ENCODE data around the gene POMGNT2.

Gene POMGNT2

DNA sequence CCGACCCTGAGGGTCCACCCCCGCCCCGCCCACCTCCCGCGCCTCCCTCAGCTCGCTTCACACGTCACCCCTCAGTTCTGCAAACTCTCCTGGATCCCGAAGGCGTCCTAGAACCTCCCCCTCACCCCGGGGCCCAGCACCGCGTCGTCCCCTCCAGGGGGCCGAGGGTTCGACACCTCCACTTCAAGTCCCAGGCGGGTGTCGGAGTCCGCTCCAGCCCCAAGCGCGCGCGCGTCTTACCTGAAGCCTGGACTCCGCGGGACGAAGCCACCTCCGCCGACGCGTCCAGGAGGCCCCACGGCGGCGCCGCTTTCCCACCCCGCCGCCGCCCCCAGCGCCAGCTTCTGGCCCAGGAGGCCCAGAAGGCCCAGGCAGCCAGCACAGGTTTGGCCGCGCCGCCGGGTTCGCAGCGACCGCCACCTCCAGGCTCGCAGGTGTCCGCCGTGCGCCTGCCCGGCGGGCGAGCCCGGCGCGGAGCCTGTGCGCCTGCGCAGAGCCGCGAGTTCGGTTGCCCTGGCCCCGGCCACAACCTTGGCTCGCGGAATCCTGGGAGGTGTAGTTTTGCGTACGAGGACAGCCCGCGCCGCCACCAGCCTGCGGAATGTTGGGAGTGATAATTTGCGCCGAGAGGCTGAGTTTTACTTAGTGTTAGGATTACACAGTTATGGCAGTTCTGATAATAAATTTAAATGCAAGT lies at the start of gene POMGNT2:
Gene POMGNT2 (minus strand): TSS at position 484 of the 697 bp plus-strand sequence. CDS start 24,648 bp downstream, outside the sequence.
- DNase-seq = peak; percentile 85

DNA sequence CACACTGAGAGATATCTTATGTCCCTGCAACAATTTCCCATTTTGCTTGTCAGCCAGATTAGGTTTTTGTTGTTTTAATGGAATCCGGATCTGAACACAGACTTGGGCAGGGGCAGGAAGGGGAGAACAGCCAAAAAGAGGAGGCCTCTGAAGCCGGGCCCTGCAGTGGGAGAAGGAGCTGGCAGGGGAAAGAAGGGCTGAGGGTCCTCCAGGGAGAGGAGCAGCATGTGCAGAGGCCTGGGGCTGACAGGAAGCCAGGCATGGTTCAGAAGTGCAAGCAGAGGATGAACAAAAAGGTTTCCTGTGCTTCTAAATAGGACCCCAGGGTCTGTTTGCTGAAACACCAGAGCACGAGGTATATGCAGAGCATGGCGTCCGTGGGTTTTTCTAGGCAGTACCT lies 49.1 kb upstream of the POMGNT2 start:
- no peak for DNase-seq

GRCh38 chr3:43153216-43154083 lies 47.6 kb upstream of the POMGNT2 start:
- DNase-seq = no peak

DNA sequence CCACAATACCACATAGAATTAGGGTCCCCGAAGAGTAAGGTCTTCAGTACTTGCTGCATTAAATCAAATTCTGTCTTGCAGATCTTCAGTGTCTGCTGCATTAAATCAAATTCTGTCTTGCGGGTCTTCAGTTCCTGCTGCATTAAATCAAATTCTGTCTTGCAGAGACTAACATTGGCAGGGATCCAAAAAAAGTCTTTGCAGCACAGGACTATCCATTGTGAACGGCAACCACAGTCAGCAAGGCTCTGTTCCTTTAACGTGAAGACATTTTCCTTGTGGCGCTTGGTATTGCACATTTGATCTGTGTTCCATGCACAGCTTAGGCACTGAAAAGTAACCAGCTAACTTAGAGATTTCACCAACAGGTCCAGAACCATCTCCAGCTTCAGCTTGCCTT lies 46.8 kb upstream of the POMGNT2 start:
- no peak for DNase-seq

DNA sequence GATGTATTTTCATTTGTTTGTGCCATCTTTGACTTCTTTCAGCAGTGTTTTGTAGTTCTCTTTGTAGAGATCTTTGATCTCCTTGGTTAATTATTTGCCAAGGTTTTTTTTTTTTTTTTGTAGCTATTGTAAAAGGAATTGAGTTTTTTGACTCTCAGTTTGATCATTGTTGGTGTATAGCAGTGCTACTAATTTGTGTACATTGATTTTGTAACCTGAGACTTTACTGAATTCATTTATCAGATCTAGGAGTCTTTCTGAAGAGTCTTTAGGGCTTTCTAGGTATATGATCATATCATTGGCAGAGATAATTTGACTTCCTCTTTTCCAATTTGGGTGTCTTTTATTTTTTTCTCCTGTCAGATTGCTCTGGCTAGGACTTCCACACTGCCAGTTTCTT lies 42.2 kb upstream of the POMGNT2 start:
- no peak for DNase-seq

DNA sequence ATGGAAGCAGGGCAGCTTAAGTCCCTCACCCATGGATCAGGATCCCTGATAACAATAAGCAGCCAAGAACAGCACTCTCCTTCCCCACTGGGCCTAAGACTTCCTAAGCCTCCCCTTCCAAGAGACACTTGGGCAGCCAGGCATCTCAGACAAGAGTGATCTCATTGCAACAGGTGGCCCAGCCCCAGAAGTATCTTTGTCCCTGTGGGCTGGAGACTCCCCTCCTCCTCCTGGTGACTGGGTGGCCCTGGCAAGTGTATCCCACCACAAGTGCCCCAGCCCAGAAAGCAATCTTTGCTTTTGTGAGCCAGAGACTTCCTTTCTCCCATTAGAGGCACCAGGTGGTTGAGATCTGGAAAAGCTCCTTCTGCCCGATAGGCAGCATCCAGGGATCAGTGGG lies 40.7 kb upstream of the POMGNT2 start:
- DNase-seq = no peak

GRCh38 chr3:43144761-43145490 lies 39.0 kb upstream of the POMGNT2 start:
- no peak for DNase-seq

GRCh38 chr3:43142472-43142871 lies 36.6 kb upstream of the POMGNT2 start:
- no peak for DNase-seq

DNA sequence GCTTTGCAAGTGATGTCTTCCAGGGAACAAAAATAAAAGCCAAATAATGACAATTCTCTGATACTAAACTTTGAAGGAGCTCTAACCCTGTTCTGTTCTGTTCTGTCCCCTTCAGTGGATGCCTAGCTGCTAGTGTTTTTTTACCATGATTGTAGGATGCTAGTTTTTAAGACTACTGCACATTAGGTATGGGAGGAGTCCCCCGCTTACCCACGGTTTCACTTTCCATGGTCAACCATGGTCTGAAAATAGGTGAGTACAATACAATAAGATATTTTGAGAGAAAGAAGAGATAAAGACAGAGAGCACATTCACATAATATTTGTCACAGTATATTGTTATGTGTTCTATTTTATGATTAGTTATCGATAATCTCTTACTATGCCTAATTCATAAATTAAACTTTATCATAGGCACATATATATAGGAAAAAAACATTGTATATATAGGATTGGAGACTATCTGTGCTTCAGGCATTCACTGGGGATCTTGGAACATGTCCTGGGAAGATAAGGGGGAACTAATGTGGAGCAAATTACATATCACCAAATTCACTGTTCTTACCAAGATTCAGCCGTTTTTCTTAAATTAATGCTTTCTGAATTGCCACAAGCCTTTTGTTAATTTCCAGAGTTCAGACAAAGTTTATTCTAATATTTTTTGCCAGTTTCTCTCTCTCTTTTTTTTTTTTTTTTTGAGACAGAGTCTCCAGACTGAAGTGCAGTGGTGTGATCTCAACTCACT lies 32.8 kb upstream of the POMGNT2 start:
- DNase-seq = no peak

DNA sequence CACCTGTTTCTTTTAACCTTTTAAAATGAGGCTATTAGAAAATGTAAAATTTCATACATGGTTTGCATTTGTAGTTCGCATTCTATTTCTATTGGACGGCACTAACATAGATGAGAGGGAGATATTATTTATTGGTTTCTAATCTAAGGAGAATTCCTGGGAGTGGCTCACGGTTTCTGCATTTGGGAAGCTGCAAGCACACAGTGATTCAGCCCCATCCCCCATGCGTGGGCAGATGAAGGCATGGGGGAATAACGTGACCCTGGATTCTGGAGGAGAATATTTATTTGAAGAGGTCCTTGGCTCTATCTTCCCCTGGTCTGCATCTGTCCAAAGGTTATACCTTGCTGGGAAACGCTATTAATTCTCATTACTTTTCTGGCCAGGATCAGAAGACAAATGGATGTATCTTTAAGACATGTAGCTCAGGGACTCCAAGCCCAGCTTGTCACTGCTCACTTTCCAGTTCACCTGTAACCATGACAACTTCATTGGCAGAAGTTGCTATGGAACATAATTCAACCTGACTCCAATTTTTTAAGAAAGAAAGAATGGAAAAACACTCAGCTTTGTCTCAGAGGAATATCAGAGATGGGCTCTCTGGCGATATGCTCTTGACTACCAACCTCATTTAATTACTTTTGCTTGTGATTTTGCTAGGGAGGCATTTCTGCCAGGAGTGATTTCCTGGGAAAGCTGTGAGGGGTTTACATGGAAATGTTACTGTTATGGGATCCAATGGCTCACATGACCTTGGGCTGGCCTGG lies 27.2 kb upstream of the POMGNT2 start:
- no peak for DNase-seq

DNA sequence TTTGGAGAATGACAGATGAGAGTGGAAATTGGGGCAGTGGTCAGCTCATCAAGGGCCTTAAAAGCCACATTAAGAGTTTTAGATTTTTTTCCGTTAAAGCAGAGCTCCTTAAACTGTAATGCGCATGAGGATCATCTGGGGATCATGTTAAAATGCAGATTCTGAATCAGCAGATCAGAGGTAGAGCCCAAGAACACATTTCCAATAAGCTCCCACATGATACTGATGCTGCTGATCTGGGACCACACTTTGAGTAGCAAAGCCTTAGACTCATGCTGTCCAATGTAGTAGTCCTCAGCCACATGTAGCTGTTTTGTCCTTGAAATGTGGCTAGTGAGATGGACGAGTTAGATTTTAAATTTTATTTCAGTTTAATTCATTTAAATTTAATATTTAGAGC lies 26.3 kb upstream of the POMGNT2 start:
- DNase-seq = no peak

DNA sequence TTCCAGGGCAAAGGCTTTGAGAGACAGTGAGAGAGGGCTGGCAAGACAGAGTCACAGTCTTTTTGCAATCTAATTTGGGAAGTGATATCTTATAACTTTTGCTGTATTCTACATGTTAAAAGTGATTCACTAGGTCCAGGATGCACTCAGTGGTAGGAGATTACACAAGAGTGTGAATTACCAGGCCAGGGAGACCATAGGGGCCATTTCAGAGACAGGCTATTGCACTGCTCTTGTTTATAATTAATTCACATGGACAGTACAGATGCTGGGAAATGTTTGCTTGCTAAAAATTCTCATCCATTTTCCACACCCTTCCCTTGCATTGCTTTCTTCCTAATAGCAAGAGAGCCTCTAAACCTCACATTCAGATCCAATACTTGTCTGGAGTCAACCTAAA lies 22.6 kb upstream of the POMGNT2 start:
- DNase-seq = no peak

DNA sequence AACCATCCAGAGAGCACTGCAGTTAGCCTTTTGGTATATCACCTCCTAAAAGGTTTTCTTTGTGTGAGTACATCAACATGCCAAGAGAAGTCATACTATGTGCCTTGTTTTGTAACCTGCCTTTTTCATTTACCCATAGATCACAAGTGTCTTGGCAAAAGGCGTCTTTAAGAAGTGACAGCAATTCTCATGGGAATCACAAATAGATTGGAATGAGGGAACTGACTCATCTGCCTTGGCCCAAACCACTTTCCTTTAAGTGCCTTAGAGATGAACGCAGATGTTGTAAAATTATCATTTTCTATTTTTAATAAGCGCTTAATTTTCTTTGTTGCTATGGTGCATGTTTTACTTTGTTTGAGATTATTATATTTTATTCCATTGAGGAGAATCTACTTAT lies 20.7 kb upstream of the POMGNT2 start:
- no peak for DNase-seq

GRCh38 chr3:43123895-43124294 lies 18.0 kb upstream of the POMGNT2 start:
- DNase-seq = no peak

GRCh38 chr3:43120937-43121336 lies 15.1 kb upstream of the POMGNT2 start:
- DNase-seq = no peak

GRCh38 chr3:43117257-43117656 lies 11.4 kb upstream of the POMGNT2 start:
- DNase-seq = no peak

GRCh38 chr3:43113671-43114070 lies 7.8 kb upstream of the POMGNT2 start:
- DNase-seq = no peak

- DNase-seq = no peak
Measured at GRCh38 chr3:43106293-43106628, 382 bp upstream of the POMGNT2 start.

DNA sequence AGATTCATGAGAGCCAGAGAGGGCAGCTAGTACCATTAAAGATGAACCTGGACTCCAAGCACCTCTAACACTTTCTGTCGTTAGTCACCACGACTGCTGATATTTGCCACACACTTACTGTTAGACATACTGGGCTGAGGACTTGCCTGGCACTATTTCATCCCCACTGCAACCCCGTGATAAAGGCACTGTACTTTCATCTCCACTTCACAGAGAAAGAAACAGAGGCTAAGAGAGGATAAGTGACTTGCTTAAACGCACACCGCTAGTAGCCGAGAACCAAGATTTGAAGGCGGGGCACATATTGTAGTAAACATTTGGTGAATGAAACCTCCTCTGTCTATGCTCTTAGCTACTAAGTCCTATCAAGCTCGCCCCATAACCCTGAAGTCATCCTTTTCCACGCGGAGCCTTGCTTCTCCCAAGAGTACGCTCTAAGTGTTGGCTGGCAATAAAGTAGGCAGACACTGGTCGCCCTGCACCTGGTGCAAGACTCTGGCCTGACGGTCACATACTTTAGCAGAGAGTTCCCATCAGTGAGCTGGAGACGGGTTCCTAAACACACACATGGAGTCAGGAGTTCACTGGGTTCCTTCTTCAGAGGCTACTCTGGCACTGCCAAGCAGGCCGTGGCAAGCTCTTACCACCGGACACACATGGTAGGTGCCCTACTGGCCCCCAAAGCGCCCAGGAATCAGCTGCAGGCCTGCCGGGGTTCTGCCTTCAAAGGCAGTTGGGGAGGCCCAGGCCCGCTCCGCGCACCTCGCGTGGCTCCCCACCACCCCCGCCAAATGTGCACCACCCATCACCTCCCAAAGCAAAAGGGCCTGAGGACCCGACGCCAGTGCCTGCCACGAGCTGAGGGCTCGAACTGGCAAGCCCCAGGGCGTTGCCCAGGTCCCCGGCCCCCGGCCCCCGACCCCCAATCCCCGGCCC lies 951 bp downstream of the POMGNT2 start:
- DNase-seq = peak in 1 of 2 donors; percentile 17

GRCh38 chr3:43104039-43104438 lies 1.8 kb downstream of the POMGNT2 start:
- no peak for DNase-seq
